ENCODE measurements around the gene IER5.
"Not testable (repeated sequence)": the region's sequence is repeated elsewhere in the genome, so short reads cannot be mapped to it uniquely, and the experiment has no call there.

Gene IER5

DNA sequence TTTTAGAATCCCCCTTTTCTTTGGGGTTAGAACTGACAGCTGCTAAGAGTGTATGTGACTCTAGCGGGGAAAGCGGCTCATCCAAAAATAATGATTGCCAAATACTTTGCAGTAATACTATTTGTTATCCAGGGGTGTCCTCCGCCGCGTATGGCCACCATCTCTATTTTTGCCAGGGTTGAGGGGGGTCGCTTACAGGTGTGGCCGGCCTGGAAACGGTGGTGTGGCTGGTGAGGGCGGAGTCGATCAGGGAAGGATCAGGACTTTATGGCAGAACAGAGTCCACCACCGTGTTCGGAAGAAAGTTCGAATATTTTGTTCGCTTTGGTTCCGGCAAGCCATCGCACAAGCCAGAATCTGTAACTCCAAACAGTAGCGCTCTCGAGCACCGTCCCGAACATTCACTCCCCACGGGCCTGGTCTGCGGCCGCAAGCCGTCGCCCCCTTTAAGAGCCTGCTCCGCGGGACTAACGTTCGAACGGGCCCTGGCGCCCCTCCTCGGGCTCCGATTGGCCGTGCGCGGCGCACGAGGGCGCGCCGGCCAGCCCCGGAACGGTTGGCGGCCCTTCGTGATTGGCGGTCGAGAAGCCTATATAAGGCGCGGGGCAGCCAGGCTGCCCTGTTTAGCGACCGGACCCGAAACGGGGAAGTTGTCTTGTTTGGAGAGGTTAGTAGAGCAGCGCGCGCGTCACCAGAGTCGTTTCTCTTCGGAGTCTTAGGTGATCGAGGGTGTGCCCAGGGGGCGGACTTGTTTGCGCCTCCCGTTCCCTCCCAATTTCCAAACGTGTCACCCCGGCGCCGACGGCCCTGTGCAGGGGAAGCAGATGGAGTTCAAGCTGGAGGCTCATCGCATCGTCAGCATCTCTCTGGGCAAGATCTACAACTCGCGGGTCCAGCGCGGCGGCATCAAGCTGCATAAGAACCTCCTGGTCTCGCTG is at the start of gene IER5:
Gene IER5, plus strand, starts transcription at position 622 of the 938 bp plus-strand sequence. Its CDS starts 203 bp downstream, at position 825.
- H3K9me3 ChIP-seq (ENCODE audit: control insufficient read depth in 1 of 2, low read length in 2 of 2), result no peaks in the 10 kb centered on the region
- H3K27me3 ChIP-seq (ENCODE audit: low read depth, low read length), result no peaks in the 10 kb centered on the region
- H3K36me3 ChIP-seq (ENCODE audit: control insufficient read depth in 1 of 2, insufficient read depth in 2 of 2, low read length in 2 of 2), result no peaks in the 10 kb centered on the region
- peak within 1 kb of the TSS; percentile 81 to 87 for H3K4me3 ChIP-seq (ENCODE audit: low read depth in 1 of 2, low read length in 2 of 2)
- H3K4me1 ChIP-seq (ENCODE audit: control insufficient read depth in 1 of 2, insufficient read depth in 2 of 2, low read length in 2 of 2), result peaks cover 4 to 14% of the 10 kb centered on the region in 2 donors
- H3K27ac ChIP-seq (ENCODE audit: low read length), result peak within 1 kb of the TSS; percentile 92

DNA sequence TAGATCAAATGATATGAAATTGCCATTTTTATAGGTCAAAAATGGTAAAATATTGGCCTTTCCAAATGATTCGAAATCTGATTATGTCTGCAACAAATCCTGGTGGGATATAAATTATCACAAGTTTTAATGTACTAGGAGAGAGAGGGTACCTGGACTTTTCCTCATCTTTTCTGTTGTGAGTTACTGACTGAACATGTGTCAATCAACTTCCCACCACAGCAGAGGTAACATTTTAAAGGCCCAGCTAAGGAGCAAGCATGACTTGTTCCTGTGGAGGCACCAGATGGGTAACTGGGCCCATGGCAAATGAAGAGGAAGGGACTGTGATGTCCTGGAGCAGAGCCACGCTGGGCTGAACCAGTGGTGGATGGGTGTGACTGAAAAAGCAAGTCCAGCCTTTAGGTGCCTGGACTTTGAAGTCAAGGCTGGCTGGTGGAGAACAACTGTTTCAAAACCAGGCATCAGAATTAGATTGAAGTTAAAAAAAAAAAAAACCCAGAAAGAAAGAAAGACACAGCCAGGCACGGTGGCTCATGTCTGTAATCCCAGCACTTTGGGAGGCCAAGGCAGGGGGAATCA is 48.1 kb upstream of the IER5 start:
- no peaks in the 10 kb centered on the region for H3K9me3 ChIP-seq (ENCODE audit: control insufficient read depth in 1 of 2, low read length in 2 of 2)
- H3K4me3 ChIP-seq (ENCODE audit: low read depth in 1 of 2, low read length in 2 of 2), result no peak overlapping the region
- H3K36me3 ChIP-seq (ENCODE audit: control insufficient read depth in 1 of 2, insufficient read depth in 2 of 2, low read length in 2 of 2), result no peaks in the 10 kb centered on the region
- no peak overlapping the region for H3K27ac ChIP-seq (ENCODE audit: low read length)
- peaks cover 5 to 14% of the 10 kb centered on the region in 2 donors for H3K4me1 ChIP-seq (ENCODE audit: control insufficient read depth in 1 of 2, insufficient read depth in 2 of 2, low read length in 2 of 2)
- no peaks in the 10 kb centered on the region for H3K27me3 ChIP-seq (ENCODE audit: low read depth, low read length)

DNA sequence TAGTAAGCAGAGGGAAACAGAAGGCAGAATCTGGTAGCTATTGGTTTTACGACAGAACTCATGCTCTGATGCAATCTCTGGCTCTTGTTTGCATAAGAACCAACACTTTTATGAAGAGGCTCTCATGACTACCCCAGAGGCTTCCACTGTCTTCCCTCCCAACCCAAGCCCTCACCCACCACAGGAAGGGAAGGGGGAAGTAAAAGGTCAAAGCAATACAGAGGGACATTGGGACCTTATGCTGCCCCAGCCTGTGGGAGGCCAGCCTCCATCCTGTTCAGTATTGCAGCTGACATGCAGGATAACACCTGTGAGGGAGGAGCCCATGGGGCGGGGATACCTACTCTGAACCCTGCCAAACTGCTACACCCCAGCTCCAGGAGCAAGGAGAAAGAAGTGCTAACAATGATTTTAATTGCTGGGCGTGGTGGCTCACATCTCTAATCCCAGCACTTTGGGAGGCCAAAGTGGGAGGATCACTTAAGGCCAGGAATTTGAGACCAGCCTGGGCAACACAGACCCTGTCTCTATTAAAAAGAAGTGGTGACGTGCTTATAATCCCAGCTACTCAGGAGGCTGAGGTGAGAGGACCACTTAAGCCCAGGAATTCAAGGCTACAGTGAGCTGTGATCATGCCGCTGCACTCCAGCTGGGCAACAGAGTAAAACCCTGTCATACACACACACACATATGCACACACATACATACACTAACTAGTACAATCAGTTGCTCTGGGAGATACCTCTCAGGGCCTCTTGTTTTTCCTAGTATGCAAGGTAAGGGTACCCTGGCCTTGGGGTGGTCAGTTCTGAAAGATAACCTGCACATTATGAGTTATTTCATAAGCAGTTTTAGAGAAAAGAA is 45.2 kb upstream of the IER5 start:
- H3K4me1 ChIP-seq (ENCODE audit: control insufficient read depth in 1 of 2, insufficient read depth in 2 of 2, low read length in 2 of 2), result peaks cover 0 to 6% of the 10 kb centered on the region in 2 donors
- H3K4me3 ChIP-seq (ENCODE audit: low read depth in 1 of 2, low read length in 2 of 2), result no peak overlapping the region
- no peaks in the 10 kb centered on the region for H3K27me3 ChIP-seq (ENCODE audit: low read depth, low read length)
- no peaks in the 10 kb centered on the region for H3K9me3 ChIP-seq (ENCODE audit: control insufficient read depth in 1 of 2, low read length in 2 of 2)
- no peak overlapping the region for H3K27ac ChIP-seq (ENCODE audit: low read length)
- H3K36me3 ChIP-seq (ENCODE audit: control insufficient read depth in 1 of 2, insufficient read depth in 2 of 2, low read length in 2 of 2), result peaks cover 0 to 3% of the 10 kb centered on the region in 2 donors

DNA sequence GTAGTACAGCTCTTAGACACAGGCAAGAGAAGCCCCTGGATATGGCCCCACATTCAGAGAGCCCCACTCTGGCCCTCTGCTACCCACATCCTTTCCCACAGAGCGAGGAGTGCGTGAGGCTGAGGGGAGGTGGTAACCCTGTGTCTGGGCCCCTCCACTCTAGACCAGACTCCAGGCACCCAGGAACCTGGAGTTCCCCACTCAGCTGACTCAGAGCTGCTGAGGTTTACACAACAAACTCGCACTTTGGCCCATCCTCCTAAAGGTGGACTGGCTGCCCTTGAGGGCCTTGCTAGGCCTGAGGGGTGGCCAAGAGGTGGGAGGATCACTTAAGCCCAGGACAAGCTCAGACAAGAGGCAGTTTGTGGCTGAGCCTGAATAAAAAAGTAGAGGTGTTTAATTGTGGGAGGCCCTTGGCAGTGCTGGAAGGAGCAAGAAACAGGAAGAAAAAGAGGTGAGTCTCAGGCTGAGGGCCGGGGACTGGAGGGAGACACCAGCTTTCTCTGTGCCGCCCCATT is 44.0 kb upstream of the IER5 start:
- H3K27me3 ChIP-seq (ENCODE audit: low read depth, low read length), result no peaks in the 10 kb centered on the region
- H3K4me1 ChIP-seq (ENCODE audit: control insufficient read depth in 1 of 2, insufficient read depth in 2 of 2, low read length in 2 of 2), result peaks cover 0 to 6% of the 10 kb centered on the region in 2 donors
- H3K27ac ChIP-seq (ENCODE audit: low read length), result no peak overlapping the region
- no peaks in the 10 kb centered on the region for H3K9me3 ChIP-seq (ENCODE audit: control insufficient read depth in 1 of 2, low read length in 2 of 2)
- no peak overlapping the region for H3K4me3 ChIP-seq (ENCODE audit: low read depth in 1 of 2, low read length in 2 of 2)
- peaks cover 0 to 3% of the 10 kb centered on the region in 2 donors for H3K36me3 ChIP-seq (ENCODE audit: control insufficient read depth in 1 of 2, insufficient read depth in 2 of 2, low read length in 2 of 2)

DNA sequence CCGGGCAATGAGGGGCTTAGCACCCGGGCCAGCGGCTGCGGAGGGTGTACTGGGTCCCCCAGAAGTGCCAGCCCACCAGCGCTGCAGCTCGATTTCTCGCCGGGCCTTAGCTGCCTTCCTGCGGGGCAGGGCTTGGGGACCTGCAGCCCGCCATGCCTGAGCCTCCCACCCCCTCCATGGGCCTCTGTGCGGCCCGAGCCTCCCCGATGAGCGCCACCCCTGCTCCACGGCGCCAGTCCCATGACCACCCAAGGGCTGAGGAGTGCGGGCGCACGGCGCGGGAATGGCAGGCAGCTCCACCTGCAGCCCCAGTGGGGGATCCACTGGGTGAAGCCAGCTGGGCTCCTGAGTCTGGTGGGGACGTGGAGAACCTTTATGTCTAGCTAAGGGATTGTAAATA is 42.6 kb upstream of the IER5 start:
- not testable (repeated sequence) for H3K36me3 ChIP-seq (ENCODE audit: control insufficient read depth in 1 of 2, insufficient read depth in 2 of 2, low read length in 2 of 2); H3K4me3 ChIP-seq (ENCODE audit: low read depth in 1 of 2, low read length in 2 of 2); H3K9me3 ChIP-seq (ENCODE audit: control insufficient read depth in 1 of 2, low read length in 2 of 2); H3K4me1 ChIP-seq (ENCODE audit: control insufficient read depth in 1 of 2, insufficient read depth in 2 of 2, low read length in 2 of 2); H3K27ac ChIP-seq (ENCODE audit: low read length); H3K27me3 ChIP-seq (ENCODE audit: low read depth, low read length)

DNA sequence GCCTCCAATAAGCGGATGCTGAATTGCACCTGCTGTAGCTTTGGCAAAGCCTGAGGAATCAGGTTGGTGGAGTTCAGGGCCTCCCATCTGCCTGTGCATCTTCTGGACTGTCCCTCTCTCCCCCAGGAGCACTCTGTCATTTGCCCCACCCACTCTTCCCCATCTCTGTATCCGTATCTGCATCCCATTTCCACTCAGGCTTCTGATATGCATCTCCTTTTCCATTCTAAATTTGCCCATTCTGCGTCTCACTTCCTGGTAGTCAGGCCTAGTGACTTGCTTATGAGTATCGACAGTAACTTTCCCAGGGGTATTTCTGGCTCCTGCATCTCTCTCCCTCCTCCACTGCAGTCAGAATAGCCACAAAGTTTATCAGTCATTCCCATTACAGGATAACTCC is 39.1 kb upstream of the IER5 start:
- Histone ChIP-seq H3K36me3 (ENCODE audit: control insufficient read depth in 1 of 2, insufficient read depth in 2 of 2, low read length in 2 of 2) (peaks cover 6 to 12% of the 10 kb centered on the region in 2 donors), H3K9me3 (ENCODE audit: control insufficient read depth in 1 of 2, low read length in 2 of 2) (no peaks in the 10 kb centered on the region), H3K4me1 (ENCODE audit: control insufficient read depth in 1 of 2, insufficient read depth in 2 of 2, low read length in 2 of 2) (no peaks in the 10 kb centered on the region), H3K27me3 (ENCODE audit: low read depth, low read length) (no peaks in the 10 kb centered on the region), H3K27ac (ENCODE audit: low read length) (no peak overlapping the region), H3K4me3 (ENCODE audit: low read depth in 1 of 2, low read length in 2 of 2) (no peak overlapping the region)

DNA sequence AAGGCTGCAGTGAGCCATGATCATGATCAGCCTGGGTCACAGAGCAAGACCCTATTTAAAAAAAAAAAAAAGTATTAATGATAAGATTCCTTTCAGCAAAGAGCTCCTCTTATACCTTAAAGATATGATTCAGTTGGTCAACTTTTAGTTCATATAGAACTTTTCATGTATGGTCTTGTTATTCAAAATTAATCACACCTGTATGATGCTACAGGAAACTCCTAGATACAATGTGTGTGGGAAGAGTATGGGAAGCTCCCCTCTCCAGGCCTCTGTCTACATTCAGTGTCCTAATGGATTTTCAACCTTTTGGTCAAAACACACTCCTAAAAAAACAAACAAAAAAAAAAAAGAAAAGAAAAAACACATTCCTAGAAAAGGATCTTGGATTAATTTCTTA is 37.6 kb upstream of the IER5 start:
- Histone ChIP-seq H3K4me1 (ENCODE audit: control insufficient read depth in 1 of 2, insufficient read depth in 2 of 2, low read length in 2 of 2) (no peaks in the 10 kb centered on the region), H3K4me3 (ENCODE audit: low read depth in 1 of 2, low read length in 2 of 2) (no peak overlapping the region), H3K36me3 (ENCODE audit: control insufficient read depth in 1 of 2, insufficient read depth in 2 of 2, low read length in 2 of 2) (peaks cover 12 to 15% of the 10 kb centered on the region in 2 donors), H3K27me3 (ENCODE audit: low read depth, low read length) (no peaks in the 10 kb centered on the region), H3K9me3 (ENCODE audit: control insufficient read depth in 1 of 2, low read length in 2 of 2) (no peaks in the 10 kb centered on the region), H3K27ac (ENCODE audit: low read length) (no peak overlapping the region)

DNA sequence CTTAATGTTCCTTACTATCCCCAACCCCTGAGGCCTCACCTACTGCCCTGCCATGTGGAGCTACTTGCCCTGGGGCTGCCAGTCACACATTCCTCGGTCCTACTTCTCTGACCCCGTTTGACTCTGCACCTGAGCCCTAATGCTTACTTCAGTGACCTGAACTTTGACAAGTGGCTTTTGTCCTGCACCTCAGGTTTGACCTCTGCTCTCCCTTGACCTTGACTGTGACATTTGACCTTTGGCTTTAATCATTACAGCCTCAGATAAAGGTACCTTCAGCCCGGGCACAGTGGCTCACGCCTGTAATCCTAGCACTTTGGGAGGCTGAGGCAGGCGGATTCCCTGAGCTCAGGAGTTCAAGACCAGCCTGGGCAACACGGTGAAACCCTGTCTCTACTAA is 31.9 kb upstream of the IER5 start:
- H3K9me3 ChIP-seq (ENCODE audit: control insufficient read depth in 1 of 2, low read length in 2 of 2), result peaks cover 0 to 8% of the 10 kb centered on the region in 2 donors
- no peak overlapping the region for H3K4me3 ChIP-seq (ENCODE audit: low read depth in 1 of 2, low read length in 2 of 2)
- H3K27me3 ChIP-seq (ENCODE audit: low read depth, low read length), result no peaks in the 10 kb centered on the region
- peaks cover 6 to 9% of the 10 kb centered on the region in 2 donors for H3K36me3 ChIP-seq (ENCODE audit: control insufficient read depth in 1 of 2, insufficient read depth in 2 of 2, low read length in 2 of 2)
- peaks cover 0 to 7% of the 10 kb centered on the region in 2 donors for H3K4me1 ChIP-seq (ENCODE audit: control insufficient read depth in 1 of 2, insufficient read depth in 2 of 2, low read length in 2 of 2)
- no peak overlapping the region for H3K27ac ChIP-seq (ENCODE audit: low read length)

DNA sequence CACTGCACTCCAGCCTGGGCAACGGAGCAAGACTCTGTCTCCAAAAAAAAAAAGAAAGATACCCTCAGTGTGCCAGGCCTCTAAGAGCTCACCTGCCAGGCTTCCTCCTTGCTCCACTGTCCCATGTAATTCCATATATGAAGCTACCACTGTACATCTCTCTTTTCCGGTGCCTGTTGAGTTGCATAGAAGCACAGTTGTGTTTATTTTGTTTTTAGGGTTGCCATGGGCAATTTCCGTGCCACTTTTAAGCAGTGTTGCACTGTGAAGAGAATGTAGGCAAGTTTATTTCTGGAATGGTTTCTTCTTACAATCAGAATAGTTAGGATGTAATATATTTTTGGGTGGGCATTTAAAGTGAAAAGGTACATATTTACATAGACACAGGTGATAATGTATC is 31.4 kb upstream of the IER5 start:
- Histone ChIP-seq H3K9me3 (ENCODE audit: control insufficient read depth in 1 of 2, low read length in 2 of 2) (peaks cover 0 to 8% of the 10 kb centered on the region in 2 donors), H3K36me3 (ENCODE audit: control insufficient read depth in 1 of 2, insufficient read depth in 2 of 2, low read length in 2 of 2) (peaks cover 3 to 9% of the 10 kb centered on the region in 2 donors), H3K4me1 (ENCODE audit: control insufficient read depth in 1 of 2, insufficient read depth in 2 of 2, low read length in 2 of 2) (peaks cover 0 to 10% of the 10 kb centered on the region in 2 donors), H3K27ac (ENCODE audit: low read length) (no peak overlapping the region), H3K4me3 (ENCODE audit: low read depth in 1 of 2, low read length in 2 of 2) (no peak overlapping the region), H3K27me3 (ENCODE audit: low read depth, low read length) (no peaks in the 10 kb centered on the region)

DNA sequence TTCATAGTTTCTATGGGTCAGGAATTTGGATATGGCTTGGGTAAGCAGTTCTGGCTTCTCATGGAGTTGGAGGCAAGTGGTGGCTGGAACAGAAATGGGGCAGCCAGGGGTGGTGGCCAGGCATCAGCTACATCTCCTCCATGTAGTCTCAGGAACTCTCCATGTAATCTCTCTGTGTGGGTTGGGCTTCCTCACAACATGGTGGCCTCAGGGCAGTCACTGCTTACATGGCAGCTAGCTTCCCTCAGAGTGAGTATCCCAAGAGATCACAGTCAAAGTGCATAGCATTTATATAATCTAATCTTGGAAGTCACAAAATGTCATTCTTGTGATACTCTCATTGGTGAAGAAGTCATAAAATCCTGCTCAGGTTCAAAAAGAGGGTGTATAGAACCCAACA is 29.1 kb upstream of the IER5 start:
- Histone ChIP-seq H3K27me3 (ENCODE audit: low read depth, low read length) (no peaks in the 10 kb centered on the region), H3K27ac (ENCODE audit: low read length) (no peak overlapping the region), H3K4me3 (ENCODE audit: low read depth in 1 of 2, low read length in 2 of 2) (no peak overlapping the region), H3K36me3 (ENCODE audit: control insufficient read depth in 1 of 2, insufficient read depth in 2 of 2, low read length in 2 of 2) (peaks cover 0 to 9% of the 10 kb centered on the region in 2 donors), H3K4me1 (ENCODE audit: control insufficient read depth in 1 of 2, insufficient read depth in 2 of 2, low read length in 2 of 2) (peaks cover 0 to 10% of the 10 kb centered on the region in 2 donors), H3K9me3 (ENCODE audit: control insufficient read depth in 1 of 2, low read length in 2 of 2) (peaks cover 0 to 8% of the 10 kb centered on the region in 2 donors)

DNA sequence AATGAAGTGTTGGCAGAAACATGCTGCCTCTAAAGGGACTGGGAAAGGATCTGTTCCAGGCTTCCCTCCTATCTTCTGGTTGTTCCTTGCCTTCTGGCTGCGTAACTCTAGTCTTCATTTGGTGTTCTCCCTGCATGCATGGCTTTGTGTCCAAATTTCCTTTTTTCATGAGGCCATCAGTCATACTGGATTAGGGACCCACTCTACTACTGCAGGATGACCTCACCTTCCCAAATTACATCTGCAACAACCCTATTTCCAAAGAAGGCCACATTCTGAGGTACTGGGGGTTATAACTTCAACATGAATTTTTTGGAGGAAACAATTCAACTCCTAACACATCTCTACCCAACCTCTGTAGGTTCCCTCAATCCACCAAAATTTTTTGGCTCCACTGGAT is 28.4 kb upstream of the IER5 start:
- H3K27ac ChIP-seq (ENCODE audit: low read length), result no peak overlapping the region
- H3K9me3 ChIP-seq (ENCODE audit: control insufficient read depth in 1 of 2, low read length in 2 of 2), result peaks cover 0 to 8% of the 10 kb centered on the region in 2 donors

More for the DNA sequence above, 28.4 kb upstream of the IER5 start:
- H3K4me1 ChIP-seq (ENCODE audit: control insufficient read depth in 1 of 2, insufficient read depth in 2 of 2, low read length in 2 of 2), result peaks cover 0 to 10% of the 10 kb centered on the region in 2 donors
- peaks cover 0 to 8% of the 10 kb centered on the region in 2 donors for H3K36me3 ChIP-seq (ENCODE audit: control insufficient read depth in 1 of 2, insufficient read depth in 2 of 2, low read length in 2 of 2)
- H3K27me3 ChIP-seq (ENCODE audit: low read depth, low read length), result no peaks in the 10 kb centered on the region
- H3K4me3 ChIP-seq (ENCODE audit: low read depth in 1 of 2, low read length in 2 of 2), result no peak overlapping the region
